Testis (tissue), 2 donors: ENCODE results near the gene LRP1B.

ENCODE experiments used
- POLR2A ChIP-seq: fragments of 450-650 bp; IDR thresholded peaks from one replicate; pipeline ENCODE4 v1.6.1; 2017; ENCODE audit warnings: antibody characterized with exemption, mild to moderate bottlenecking, moderate library complexity
- TF ChIP-seq, protein P1 (sequence below), 3 experiments: fragments of 450-650 bp in 2 of 3; fragments of 200-600 bp in 1 of 3; sonication (generic) in 1 of 3; IDR thresholded peaks; one replicate each; pipeline ENCODE4 v1.5.1; 2016 to 2019; ENCODE audit warnings: antibody characterized with exemption in 3 of 3, mild to moderate bottlenecking in 2 of 3, moderate library complexity in 1 of 3

DNA sequence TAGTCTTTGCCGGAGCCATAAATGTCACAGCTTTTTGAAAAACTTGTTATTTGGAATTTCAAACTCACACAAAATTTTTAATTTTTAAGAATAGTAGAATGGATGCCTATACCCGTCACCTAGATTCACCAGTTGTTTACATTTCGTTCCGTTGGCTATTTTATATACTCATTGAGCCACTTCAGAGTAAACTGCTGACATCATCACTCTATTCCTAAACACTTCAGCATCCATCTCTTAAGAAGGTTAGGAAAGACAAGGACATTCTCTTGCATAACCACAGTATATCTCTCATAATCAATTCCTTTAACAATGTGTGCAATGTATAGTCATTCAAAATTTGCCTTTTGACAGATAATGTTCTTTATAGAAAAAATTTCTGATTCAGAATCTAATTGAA lies 1065.8 kb downstream of the LRP1B start:
- TF ChIP-seq POLR2A, result no peak
- TF ChIP-seq, protein P1, sequence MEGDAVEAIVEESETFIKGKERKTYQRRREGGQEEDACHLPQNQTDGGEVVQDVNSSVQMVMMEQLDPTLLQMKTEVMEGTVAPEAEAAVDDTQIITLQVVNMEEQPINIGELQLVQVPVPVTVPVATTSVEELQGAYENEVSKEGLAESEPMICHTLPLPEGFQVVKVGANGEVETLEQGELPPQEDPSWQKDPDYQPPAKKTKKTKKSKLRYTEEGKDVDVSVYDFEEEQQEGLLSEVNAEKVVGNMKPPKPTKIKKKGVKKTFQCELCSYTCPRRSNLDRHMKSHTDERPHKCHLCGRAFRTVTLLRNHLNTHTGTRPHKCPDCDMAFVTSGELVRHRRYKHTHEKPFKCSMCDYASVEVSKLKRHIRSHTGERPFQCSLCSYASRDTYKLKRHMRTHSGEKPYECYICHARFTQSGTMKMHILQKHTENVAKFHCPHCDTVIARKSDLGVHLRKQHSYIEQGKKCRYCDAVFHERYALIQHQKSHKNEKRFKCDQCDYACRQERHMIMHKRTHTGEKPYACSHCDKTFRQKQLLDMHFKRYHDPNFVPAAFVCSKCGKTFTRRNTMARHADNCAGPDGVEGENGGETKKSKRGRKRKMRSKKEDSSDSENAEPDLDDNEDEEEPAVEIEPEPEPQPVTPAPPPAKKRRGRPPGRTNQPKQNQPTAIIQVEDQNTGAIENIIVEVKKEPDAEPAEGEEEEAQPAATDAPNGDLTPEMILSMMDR (IDR thresholded peaks at IDR 0.05), result no peak
